Measurements from ENCODE around the gene JDP2. TPM values are rescaled to one million over a fixed set of nuclear protein-coding genes. Genes with fewer than 3 reads are reported as not detected.

The JDP2 gene
- total and polyA plus RNA-seq, 12 donors = 6.8 to 59.8 (median 31.8) TPM

DNA sequence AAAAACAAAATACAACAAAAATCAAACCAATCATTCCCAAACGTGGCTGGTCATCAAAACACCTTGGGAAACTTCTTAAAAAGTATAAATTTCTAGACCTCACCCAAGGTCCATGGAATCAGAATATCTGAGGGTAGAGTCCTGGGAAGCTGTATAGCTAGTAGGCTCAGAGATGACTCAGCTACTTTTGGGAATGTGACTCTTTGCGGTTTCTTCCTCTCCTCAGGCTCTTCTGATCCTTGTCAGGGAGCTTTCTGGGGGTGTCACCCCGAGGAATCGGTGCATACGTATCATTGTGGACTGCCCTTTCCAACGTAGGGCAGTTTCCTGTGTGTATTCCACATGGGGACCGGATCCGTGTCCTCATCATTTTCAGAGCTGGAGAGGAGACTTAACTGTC is 14.8 kb downstream of the JDP2 start:
- no peak for DNase-seq
- Histone ChIP-seq H3K36me3 (replicated peaks in 1 of 2) (peaks cover 0 to 35% of the 10 kb centered on the region in 2 donors), H3K27ac (peak overlapping the region in 2 of 5 donors; percentile 10 to 17), H3K4me3 (no peak overlapping the region), H3K27me3 (no peaks in the 10 kb centered on the region), H3K4me1 (replicated peaks in 1 of 2) (peaks cover 26 to 54% of the 10 kb centered on the region in 2 donors), H3K9me3 (replicated peaks in 1 of 3) (no peaks in the 10 kb centered on the region)
- intact Hi-C loops (cut with DNase I) = no loop called here
- 65 to 90% (median 83%) methylated on average over 8 of the region's 8 CpGs for WGBS, 4 donors
- no peak for TF ChIP-seq POLR2A (IDR thresholded peaks at IDR 0.05)
- TF ChIP-seq, protein P1, sequence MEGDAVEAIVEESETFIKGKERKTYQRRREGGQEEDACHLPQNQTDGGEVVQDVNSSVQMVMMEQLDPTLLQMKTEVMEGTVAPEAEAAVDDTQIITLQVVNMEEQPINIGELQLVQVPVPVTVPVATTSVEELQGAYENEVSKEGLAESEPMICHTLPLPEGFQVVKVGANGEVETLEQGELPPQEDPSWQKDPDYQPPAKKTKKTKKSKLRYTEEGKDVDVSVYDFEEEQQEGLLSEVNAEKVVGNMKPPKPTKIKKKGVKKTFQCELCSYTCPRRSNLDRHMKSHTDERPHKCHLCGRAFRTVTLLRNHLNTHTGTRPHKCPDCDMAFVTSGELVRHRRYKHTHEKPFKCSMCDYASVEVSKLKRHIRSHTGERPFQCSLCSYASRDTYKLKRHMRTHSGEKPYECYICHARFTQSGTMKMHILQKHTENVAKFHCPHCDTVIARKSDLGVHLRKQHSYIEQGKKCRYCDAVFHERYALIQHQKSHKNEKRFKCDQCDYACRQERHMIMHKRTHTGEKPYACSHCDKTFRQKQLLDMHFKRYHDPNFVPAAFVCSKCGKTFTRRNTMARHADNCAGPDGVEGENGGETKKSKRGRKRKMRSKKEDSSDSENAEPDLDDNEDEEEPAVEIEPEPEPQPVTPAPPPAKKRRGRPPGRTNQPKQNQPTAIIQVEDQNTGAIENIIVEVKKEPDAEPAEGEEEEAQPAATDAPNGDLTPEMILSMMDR (IDR thresholded peaks at IDR 0.05) = no peak

DNA sequence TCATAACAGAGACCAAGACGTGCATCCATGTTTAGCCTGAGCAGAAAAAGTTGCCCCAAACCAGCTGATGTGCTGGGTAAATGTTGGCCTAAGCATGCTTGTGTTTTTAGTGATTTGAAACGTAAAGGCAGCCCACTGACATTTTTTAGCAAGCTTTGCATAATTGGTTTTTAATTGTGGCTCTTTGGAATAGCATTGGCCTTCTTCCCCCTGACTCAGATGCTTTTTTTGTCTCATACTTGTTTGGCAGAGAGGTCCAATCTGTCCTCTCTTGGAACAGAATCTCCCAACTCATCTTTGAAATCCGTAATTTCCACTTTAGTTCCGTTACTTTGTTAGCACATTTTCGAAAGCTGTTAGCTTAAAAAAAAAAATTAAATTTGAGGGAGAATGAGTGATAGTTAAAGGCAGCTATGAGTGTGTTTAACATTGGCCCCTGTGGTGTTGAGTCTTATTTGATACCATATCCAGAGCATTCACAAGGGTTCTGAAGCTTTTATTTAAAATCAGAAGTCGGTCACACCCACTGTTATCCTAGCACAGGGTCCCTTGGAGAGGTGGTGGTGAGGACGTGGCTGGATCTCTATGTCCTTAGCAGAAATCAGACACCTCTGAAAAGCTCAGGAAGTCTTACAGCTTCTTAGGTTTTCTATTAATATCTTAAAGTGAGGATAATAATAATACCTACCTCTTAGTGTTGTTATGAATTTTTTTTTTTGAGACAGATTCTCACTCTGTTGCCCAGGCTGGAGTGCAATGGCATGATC is 15.6 kb downstream of the JDP2 start:
- Histone ChIP-seq H3K4me1 (replicated peaks in 1 of 2) (peaks cover 18 to 46% of the 10 kb centered on the region in 2 donors), H3K27ac (peak overlapping the region in 1 of 5 donors; percentile 17), H3K27me3 (no peaks in the 10 kb centered on the region), H3K4me3 (no peak overlapping the region), H3K36me3 (replicated peaks in 1 of 2) (peaks cover 0 to 33% of the 10 kb centered on the region in 2 donors), H3K9me3 (replicated peaks in 1 of 3) (no peaks in the 10 kb centered on the region)
- intact Hi-C loops (cut with DNase I) = no loop called here
- TF ChIP-seq, protein P1 (IDR thresholded peaks at IDR 0.05) = no peak
- no peak for TF ChIP-seq POLR2A (IDR thresholded peaks at IDR 0.05)
- WGBS, 4 donors = 70 to 74% (median 70%) methylated on average over 7 of the region's 7 CpGs
- no peak for DNase-seq

DNA sequence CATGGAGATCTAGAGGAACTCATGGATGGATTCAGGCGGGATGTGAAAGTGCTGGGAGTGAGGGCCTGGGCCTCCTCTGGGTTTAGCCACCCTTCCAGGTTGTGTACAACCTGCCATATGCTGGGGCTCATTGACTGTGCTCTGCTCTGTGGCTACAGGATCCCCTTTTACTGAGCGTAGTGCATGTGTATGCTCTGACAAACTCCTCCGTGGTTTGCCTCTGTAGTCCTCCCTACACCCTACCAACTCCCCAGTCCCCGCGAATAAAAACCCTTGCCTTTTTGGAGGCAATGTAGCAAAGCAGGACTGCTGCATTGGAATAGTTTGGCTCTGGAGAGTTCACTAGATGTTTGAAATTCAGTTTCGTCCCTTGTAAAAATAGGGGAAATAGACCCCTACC is 17.4 kb downstream of the JDP2 start:
- no peak for DNase-seq
- Histone ChIP-seq H3K9me3 (replicated peaks in 1 of 3) (no peaks in the 10 kb centered on the region), H3K27ac (no peak overlapping the region), H3K36me3 (replicated peaks in 1 of 2) (peaks cover 0 to 14% of the 10 kb centered on the region in 2 donors), H3K27me3 (no peaks in the 10 kb centered on the region), H3K4me3 (no peak overlapping the region), H3K4me1 (replicated peaks in 1 of 2) (peaks cover 13 to 54% of the 10 kb centered on the region in 2 donors)
- intact Hi-C loops (cut with DNase I) = no loop called here
- no peak for TF ChIP-seq POLR2A (IDR thresholded peaks at IDR 0.05)
- TF ChIP-seq, protein P1 (IDR thresholded peaks at IDR 0.05) = no peak
- WGBS, 4 donors = 92 to 97% (median 95%) methylated on average over 6 of the region's 6 CpGs

DNA sequence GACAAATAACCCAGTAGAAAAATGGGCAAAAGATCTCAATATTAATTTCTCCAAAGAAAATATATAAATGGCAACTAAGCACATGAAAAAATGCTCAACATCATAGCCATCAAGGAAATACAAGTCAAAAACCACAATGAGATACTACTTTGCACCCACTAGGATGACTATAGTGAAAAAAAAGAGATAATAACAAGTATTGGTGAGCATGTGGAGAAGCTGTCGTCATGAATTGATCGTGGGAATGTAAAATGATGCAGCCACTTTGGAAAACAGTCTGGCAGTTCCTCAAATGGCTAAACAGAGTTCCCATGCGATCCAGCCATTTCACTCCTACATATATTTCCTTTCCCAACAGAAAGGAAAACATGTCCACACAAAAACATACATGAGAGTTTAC is 18.1 kb downstream of the JDP2 start:
- TF ChIP-seq POLR2A (IDR thresholded peaks at IDR 0.05) = no peak
- TF ChIP-seq, protein P1 (IDR thresholded peaks at IDR 0.05) = no peak
- Histone ChIP-seq H3K27ac (no peak overlapping the region), H3K4me1 (replicated peaks in 1 of 2) (peaks cover 8 to 51% of the 10 kb centered on the region in 2 donors), H3K36me3 (replicated peaks in 1 of 2) (peaks cover 0 to 12% of the 10 kb centered on the region in 2 donors), H3K4me3 (no peak overlapping the region), H3K9me3 (replicated peaks in 1 of 3) (no peaks in the 10 kb centered on the region), H3K27me3 (no peaks in the 10 kb centered on the region)
- 82 to 92% (median 90%) methylated on average over 3 of the region's 3 CpGs for WGBS, 4 donors
- DNase-seq = no peak
- intact Hi-C loops (cut with DNase I) = no loop called here
